Liver (tissue), 9 donors: ENCODE data around the gene PJA1. TPM values are rescaled to one million over a fixed set of nuclear protein-coding genes. Genes with fewer than 3 reads are reported as not detected.

Experiments used
- DNase-seq: peaks from one replicate; pipeline ENCODE4 v3.0.0-alpha.2; 2017; ENCODE audit warnings: low spot score
- H3K27ac ChIP-seq, 2 donors: one replicate each; pipeline ENCODE4 v1.7.0; 2013; ENCODE audit warnings: inconsistent platforms in 2 of 2, low read length in 2 of 2, control low read depth in 1 of 2, low read depth in 1 of 2, mild to moderate bottlenecking in 1 of 2
- H3K27me3 ChIP-seq, 4 donors: one replicate each; pipeline versions ENCODE4 v1.6.1 to v1.7.0; 2013; ENCODE audit warnings: low read length in 3 of 4, inconsistent platforms in 1 of 4, mild to moderate bottlenecking in 1 of 4, moderate library complexity in 1 of 4; ENCODE audit not compliant: control insufficient read depth in 4 of 4, insufficient read depth in 4 of 4
- H3K36me3 ChIP-seq, 4 donors: one replicate each; pipeline versions ENCODE4 v1.6.1 to v1.7.0; 2013; ENCODE audit warnings: low read length in 3 of 4, mild to moderate bottlenecking in 3 of 4, low read depth in 1 of 4, moderate library complexity in 1 of 4; ENCODE audit not compliant: control insufficient read depth in 4 of 4, insufficient read depth in 3 of 4
- H3K4me1 ChIP-seq, 4 donors: one replicate each; pipeline versions ENCODE4 v1.6.1 to v1.7.0; 2013; ENCODE audit warnings: low read length in 3 of 4, mild to moderate bottlenecking in 3 of 4, moderate library complexity in 1 of 4; ENCODE audit not compliant: control insufficient read depth in 4 of 4, insufficient read depth in 4 of 4
- H3K4me3 ChIP-seq, 3 donors: one replicate each; pipeline versions ENCODE4 v1.6.1 to v1.7.0; 2013; ENCODE audit warnings: low read length in 3 of 3, control low read depth in 1 of 3, low read depth in 1 of 3, mild to moderate bottlenecking in 1 of 3
- H3K9ac ChIP-seq, 2 donors: one replicate each; pipeline ENCODE4 v1.7.0; 2013; ENCODE audit warnings: low read length in 2 of 2, mild to moderate bottlenecking in 2 of 2, moderate library complexity in 2 of 2, control low read depth in 1 of 2, low read depth in 1 of 2
- H3K9me3 ChIP-seq, 4 donors: one replicate each; pipeline versions ENCODE4 v1.6.1 to v1.7.0; 2013; ENCODE audit warnings: low read length in 3 of 4; ENCODE audit not compliant: control insufficient read depth in 4 of 4
- CTCF ChIP-seq: fragments of 150-350 bp; IDR thresholded peaks from 2 replicates; pipeline ENCODE4 v1.5.1; 2017; ENCODE audit warnings: improper control_type of control experiment, low read depth, low read length; ENCODE audit not compliant: missing input control
- EGR1 ChIP-seq, 2 donors: IDR thresholded peaks; 2 replicates each; pipeline ENCODE4 v1.6.1; 2016 to 2018; ENCODE audit warnings: antibody characterized with exemption in 2 of 2, low read depth in 2 of 2
- FOXA1 ChIP-seq: IDR thresholded peaks from 2 replicates; pipeline ENCODE4 v1.6.1; 2016; ENCODE audit warnings: antibody characterized with exemption
- GABPA ChIP-seq, 2 donors: IDR thresholded peaks in 1 of 2; conservative IDR thresholded peaks in 1 of 2; 2 replicates each; pipeline ENCODE4 v1.6.1; 2016; ENCODE audit warnings: antibody characterized with exemption in 2 of 2, mild to moderate bottlenecking in 1 of 2, moderate library complexity in 1 of 2
- HNF4A ChIP-seq, 2 donors: conservative IDR thresholded peaks; 2 replicates each; pipeline ENCODE4 v1.6.1; 2016; ENCODE audit warnings: antibody characterized with exemption in 2 of 2, mild to moderate bottlenecking in 2 of 2
- HNF4G ChIP-seq: IDR thresholded peaks from 2 replicates; pipeline ENCODE4 v1.6.1; 2016; ENCODE audit warnings: antibody characterized with exemption
- JUND ChIP-seq, 2 donors: IDR thresholded peaks; 2 replicates each; pipeline ENCODE4 v1.6.1; 2016; ENCODE audit warnings: antibody characterized with exemption in 2 of 2
- MAX ChIP-seq: IDR thresholded peaks from 2 replicates; pipeline ENCODE4 v1.6.1; 2016; ENCODE audit warnings: antibody characterized with exemption
- NR2F2 ChIP-seq: IDR thresholded peaks from 2 replicates; pipeline ENCODE4 v1.6.1; 2016; ENCODE audit warnings: antibody characterized with exemption
- RAD21 ChIP-seq, 2 donors: IDR thresholded peaks; 2 replicates each; pipeline ENCODE4 v1.6.1; 2016; ENCODE audit warnings: antibody characterized with exemption in 2 of 2, mild to moderate bottlenecking in 2 of 2
- RXRA ChIP-seq, 2 donors: IDR thresholded peaks; 2 replicates each; pipeline ENCODE4 v1.6.1; 2017 to 2018; ENCODE audit warnings: antibody characterized with exemption in 2 of 2, mild to moderate bottlenecking in 1 of 2
- SP1 ChIP-seq: IDR thresholded peaks from 2 replicates; pipeline ENCODE4 v1.6.1; 2018; ENCODE audit warnings: antibody characterized with exemption, mild to moderate bottlenecking
- TAF1 ChIP-seq: conservative IDR thresholded peaks from 2 replicates; pipeline ENCODE4 v1.6.1; 2016; ENCODE audit warnings: antibody characterized with exemption, mild to moderate bottlenecking
- YY1 ChIP-seq: IDR thresholded peaks from 2 replicates; pipeline ENCODE4 v1.6.1; 2016; ENCODE audit warnings: antibody characterized with exemption, mild to moderate bottlenecking
- WGBS: extraction: QIAGEN DNeasy Blood & Tissue Kit; methylation state at CpG from one replicate; pipeline ENCODE4 v1.1.7; 2013; 5-methylcytosine and 5-hydroxymethylcytosine counted together
- polyA plus RNA-seq, 2 donors: library from polyadenylated mRNA; stranded (reverse) in 1 of 2; unstranded in 1 of 2; fragments of 200-250 nt in 1 of 2; fragments of >200 nt in 1 of 2; fragmentation: Nextera tagmentation in 1 of 2; extraction: Ambion mirVana in 1 of 2; gene quantifications; one replicate each; pipeline versions ENCODE4 v1.2.1 to v1.2.3, GENCODE V29; 2013 to 2015
- total RNA-seq, 2 donors: library from RNA; depleted of rRNA; stranded (reverse); fragments of >200 nt; gene quantifications; one replicate each; pipeline ENCODE4 v1.2.3, GENCODE V29; 2014
- TF ChIP-seq, protein P1 (sequence below): IDR thresholded peaks from 2 replicates; pipeline ENCODE4 v1.6.1; 2016; ENCODE audit warnings: antibody characterized with exemption
- TF ChIP-seq, protein P2 (sequence below): IDR thresholded peaks from 2 replicates; pipeline ENCODE4 v1.6.1; 2016; ENCODE audit warnings: antibody characterized with exemption, mild to moderate bottlenecking
- donor health status: healthy.
- donor health status: healthy.
- donor health status: healthy.
- donor health status: healthy.
- donor health status: healthy.

PJA1 gene
- total and polyA plus RNA-seq, 4 donors = 4.6 to 6.0 (median 5.0) TPM

GRCh38 chrX:69149466-69150280, 15.6 kb downstream of the PJA1 start:
- no peak for DNase-seq
- H3K36me3 ChIP-seq = no peaks in the 10 kb centered on the region
- no peak for TF ChIP-seq JUND (IDR thresholded peaks at IDR 0.05)
- TF ChIP-seq FOXA1 = no peak
- no peak for TF ChIP-seq TAF1
- TF ChIP-seq YY1 = no peak
- no peak for TF ChIP-seq MAX
- TF ChIP-seq HNF4G = no peak
- no peak for TF ChIP-seq EGR1 (IDR thresholded peaks at IDR 0.05; ENCODE audit: low read depth in 2 of 2)
- TF ChIP-seq, protein P1, sequence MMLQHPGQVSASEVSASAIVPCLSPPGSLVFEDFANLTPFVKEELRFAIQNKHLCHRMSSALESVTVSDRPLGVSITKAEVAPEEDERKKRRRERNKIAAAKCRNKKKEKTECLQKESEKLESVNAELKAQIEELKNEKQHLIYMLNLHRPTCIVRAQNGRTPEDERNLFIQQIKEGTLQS = no peak
- no peak for TF ChIP-seq HNF4A (conservative IDR thresholded peaks at IDR 0.05)
- no peak for TF ChIP-seq RAD21 (IDR thresholded peaks at IDR 0.05)
- no peak for TF ChIP-seq RXRA (IDR thresholded peaks at IDR 0.05)
- peaks cover 0 to 3% (median 0%) of the 10 kb centered on the region in 4 donors for H3K27me3 ChIP-seq
- no peaks in the 10 kb centered on the region for H3K9me3 ChIP-seq
- no peak overlapping the region for H3K9ac ChIP-seq
- WGBS = 49% methylated on average over 28 of the region's 28 CpGs
- H3K4me3 ChIP-seq = no peak overlapping the region
- H3K27ac ChIP-seq = no peak overlapping the region
- peaks cover 0 to 4% (median 0%) of the 10 kb centered on the region in 4 donors for H3K4me1 ChIP-seq

DNA sequence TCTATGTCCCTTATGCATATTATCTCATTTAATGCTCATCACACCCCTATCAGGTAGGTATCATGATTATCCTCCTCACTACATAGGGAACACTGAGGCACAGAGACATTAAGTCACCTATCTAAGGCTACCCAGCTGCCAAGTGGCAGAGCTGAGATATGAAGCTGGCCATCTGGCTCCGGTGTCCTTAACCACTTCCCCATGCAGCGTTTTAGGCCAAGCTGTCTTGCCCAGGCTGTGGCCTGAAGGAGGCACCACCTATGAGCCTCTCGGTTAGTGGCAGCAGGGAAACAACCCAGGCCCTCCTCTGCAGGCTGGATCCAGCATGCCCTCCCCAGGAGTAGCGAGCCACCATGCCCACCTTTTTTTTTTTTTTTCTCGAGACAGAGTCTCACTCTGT, 16.3 kb downstream of the PJA1 start:
- no peak overlapping the region for H3K9ac ChIP-seq
- H3K4me1 ChIP-seq = peaks cover 0 to 4% (median 0%) of the 10 kb centered on the region in 4 donors
- H3K27me3 ChIP-seq = peaks cover 0 to 3% (median 0%) of the 10 kb centered on the region in 4 donors
- H3K9me3 ChIP-seq = no peaks in the 10 kb centered on the region
- no peak for DNase-seq
- no peak overlapping the region for H3K27ac ChIP-seq
- H3K36me3 ChIP-seq = no peaks in the 10 kb centered on the region
- no peak overlapping the region for H3K4me3 ChIP-seq
- 88% methylated on average over 5 of the region's 5 CpGs for WGBS
- TF ChIP-seq CTCF = no peak
- TF ChIP-seq EGR1 (IDR thresholded peaks at IDR 0.05; ENCODE audit: low read depth in 2 of 2) = no peak
- TF ChIP-seq HNF4G = no peak
- TF ChIP-seq RAD21 (IDR thresholded peaks at IDR 0.05) = no peak
- TF ChIP-seq MAX = no peak
- TF ChIP-seq SP1 = no peak
- no peak for TF ChIP-seq TAF1
- TF ChIP-seq, protein P1 = no peak
- TF ChIP-seq GABPA (IDR thresholded peaks at IDR 0.05 in 1 of 2, conservative IDR thresholded peaks at IDR 0.05 in 1 of 2) = no peak
- no peak for TF ChIP-seq FOXA1
- TF ChIP-seq NR2F2 = no peak
- TF ChIP-seq JUND (IDR thresholded peaks at IDR 0.05) = no peak
- TF ChIP-seq YY1 = no peak
- TF ChIP-seq, protein P2, sequence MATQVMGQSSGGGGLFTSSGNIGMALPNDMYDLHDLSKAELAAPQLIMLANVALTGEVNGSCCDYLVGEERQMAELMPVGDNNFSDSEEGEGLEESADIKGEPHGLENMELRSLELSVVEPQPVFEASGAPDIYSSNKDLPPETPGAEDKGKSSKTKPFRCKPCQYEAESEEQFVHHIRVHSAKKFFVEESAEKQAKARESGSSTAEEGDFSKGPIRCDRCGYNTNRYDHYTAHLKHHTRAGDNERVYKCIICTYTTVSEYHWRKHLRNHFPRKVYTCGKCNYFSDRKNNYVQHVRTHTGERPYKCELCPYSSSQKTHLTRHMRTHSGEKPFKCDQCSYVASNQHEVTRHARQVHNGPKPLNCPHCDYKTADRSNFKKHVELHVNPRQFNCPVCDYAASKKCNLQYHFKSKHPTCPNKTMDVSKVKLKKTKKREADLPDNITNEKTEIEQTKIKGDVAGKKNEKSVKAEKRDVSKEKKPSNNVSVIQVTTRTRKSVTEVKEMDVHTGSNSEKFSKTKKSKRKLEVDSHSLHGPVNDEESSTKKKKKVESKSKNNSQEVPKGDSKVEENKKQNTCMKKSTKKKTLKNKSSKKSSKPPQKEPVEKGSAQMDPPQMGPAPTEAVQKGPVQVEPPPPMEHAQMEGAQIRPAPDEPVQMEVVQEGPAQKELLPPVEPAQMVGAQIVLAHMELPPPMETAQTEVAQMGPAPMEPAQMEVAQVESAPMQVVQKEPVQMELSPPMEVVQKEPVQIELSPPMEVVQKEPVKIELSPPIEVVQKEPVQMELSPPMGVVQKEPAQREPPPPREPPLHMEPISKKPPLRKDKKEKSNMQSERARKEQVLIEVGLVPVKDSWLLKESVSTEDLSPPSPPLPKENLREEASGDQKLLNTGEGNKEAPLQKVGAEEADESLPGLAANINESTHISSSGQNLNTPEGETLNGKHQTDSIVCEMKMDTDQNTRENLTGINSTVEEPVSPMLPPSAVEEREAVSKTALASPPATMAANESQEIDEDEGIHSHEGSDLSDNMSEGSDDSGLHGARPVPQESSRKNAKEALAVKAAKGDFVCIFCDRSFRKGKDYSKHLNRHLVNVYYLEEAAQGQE = no peak
